ENCODE measurements around the gene NMNAT2. TPM values are rescaled to one million over a fixed set of nuclear protein-coding genes. Genes with fewer than 3 reads are reported as not detected.

Gene NMNAT2
- total and polyA plus RNA-seq, 2 of the 4 experiments (the other 2 are of a cell fraction), result 0.36 to 2.4 TPM

DNA sequence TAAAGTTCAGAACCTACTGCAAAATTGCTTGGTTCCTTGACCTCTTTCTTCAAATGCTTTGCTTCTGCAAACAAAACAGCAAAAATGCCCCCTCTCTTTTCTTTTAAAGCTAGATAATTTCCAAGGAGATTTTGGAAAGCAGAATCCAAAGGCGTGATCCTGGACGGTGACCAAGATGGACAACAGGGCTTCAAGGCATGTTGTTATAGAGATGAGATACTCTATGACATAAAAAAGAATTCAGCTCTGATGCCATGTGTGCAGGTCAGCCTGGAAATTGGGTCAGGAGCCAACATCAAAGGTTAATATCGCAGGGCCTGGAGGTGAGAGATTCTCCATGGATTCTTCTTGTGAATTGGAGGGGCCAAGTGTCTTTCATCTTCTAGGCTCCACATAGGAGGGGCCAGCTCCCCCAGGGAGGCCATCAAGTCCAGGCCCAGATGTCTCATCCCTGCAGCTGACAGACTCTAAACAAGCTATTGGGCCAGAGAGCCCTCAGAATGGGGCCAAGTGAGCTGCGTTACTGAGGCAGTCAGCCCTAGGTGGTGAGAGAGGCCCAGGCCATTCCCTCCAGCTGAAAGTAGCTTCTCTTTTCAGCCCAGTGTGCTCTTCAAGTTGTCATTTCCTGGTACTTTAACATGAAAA, 45.5 kb downstream of the NMNAT2 start:
- no peak overlapping the region for H3K9ac ChIP-seq (ENCODE audit: low read depth, low read length)
- H3K9me3 ChIP-seq (ENCODE audit: control insufficient read depth, insufficient read depth, low read length), result no peaks in the 10 kb centered on the region
- no peaks in the 10 kb centered on the region for H3K79me1 ChIP-seq (ENCODE audit: low read depth in 1 of 2, low read length in 2 of 2)
- no peak overlapping the region for H2AK9ac ChIP-seq (replicated peaks; ENCODE audit: low read depth, low read length, poor library complexity)
- no peaks in the 10 kb centered on the region for H3K9me1 ChIP-seq (ENCODE audit: insufficient read depth, low read length)
- no peak overlapping the region for H4K5ac ChIP-seq (ENCODE audit: low read depth, low read length)
- H3K18ac ChIP-seq (ENCODE audit: low read depth, low read length), result no peak overlapping the region
- H2AFZ ChIP-seq (replicated peaks; ENCODE audit: low read length, poor library complexity), result no peak overlapping the region
- no peaks in the 10 kb centered on the region for H3K36me3 ChIP-seq (ENCODE audit: control insufficient read depth, insufficient read depth, low read length)
- 40% methylated on average over 1 of the region's 4 CpGs; no CpG with 5 or more reads in 1 of the 2 experiments for WGBS, 2 experiments (ENCODE audit: extremely low coverage in 2 of 2, insufficient read length in 1 of 2)
- no peak overlapping the region for H3K56ac ChIP-seq (ENCODE audit: extremely low read depth, insufficient read depth, low read length)
- no peak overlapping the region for H3K23ac ChIP-seq (ENCODE audit: low read depth, low read length)
- no peaks in the 10 kb centered on the region for H4K20me1 ChIP-seq (ENCODE audit: insufficient read depth, low read length)
- in situ Hi-C loops (cut with MboI; ENCODE audit: low sequenced_read_pairs), result no loop called here
- no TSS peak for BruUV-seq (replicated peaks)
- no peak overlapping the region for H2BK15ac ChIP-seq (ENCODE audit: low read depth, low read length)
- H3K27me3 ChIP-seq (ENCODE audit: control insufficient read depth, insufficient read depth, low read length), result peaks cover 42% of the 10 kb centered on the region
- no peak overlapping the region for H4K91ac ChIP-seq (ENCODE audit: insufficient read depth, low read depth, low read length)
- intact Hi-C loops (cut with micrococcal nuclease), result no loop called here
- no peak for ATAC-seq (ENCODE audit: low read depth)
- H2BK120ac ChIP-seq (ENCODE audit: low read depth, low read length), result no peak overlapping the region
- dilution Hi-C loops (cut with HindIII; ENCODE audit: low sequenced_read_pairs, unreplicated experiment), result no loop called here
- TF ChIP-seq RFX5 (IDR thresholded peaks at IDR 0.05; ENCODE audit: low read depth, low read length), result no peak
- no peak for TF ChIP-seq POLR2A (IDR thresholded peaks at IDR 0.05; ENCODE audit: low read depth, low read length)
- no peak for TF ChIP-seq RAD21 (IDR thresholded peaks at IDR 0.05; ENCODE audit: low read length)
- TF ChIP-seq MAFK (IDR thresholded peaks at IDR 0.05; ENCODE audit: low read depth, low read length), result no peak
- TF ChIP-seq SMC3 (IDR thresholded peaks at IDR 0.05; ENCODE audit: low read depth, low read length), result no peak
- no peak for TF ChIP-seq MXI1 (IDR thresholded peaks at IDR 0.05; ENCODE audit: borderline replicate concordance, low read depth, low read length)
- no peak for TF ChIP-seq MAZ (IDR thresholded peaks at IDR 0.05; ENCODE audit: borderline replicate concordance, low read depth, low read length)
- POLR2A ChIA-PET (ENCODE audit: unreplicated experiment), result no interaction called here
- no peaks in the 10 kb centered on the region for H3K4me1 ChIP-seq (ENCODE audit: control insufficient read depth, insufficient read depth, low read length)
- DNase-seq, result no peak
- CTCF ChIA-PET, result no interaction called here
- H3K4me3 ChIP-seq (ENCODE audit: insufficient read depth, low read depth, low read length), result no peak overlapping the region
- no peak overlapping the region for H4K8ac ChIP-seq (ENCODE audit: low read depth in 2 of 2, low read length in 2 of 2)
- H2BK20ac ChIP-seq (ENCODE audit: low read depth, low read length), result no peak overlapping the region
- H3K4ac ChIP-seq (ENCODE audit: low read depth, low read length), result no peak overlapping the region
- no peak overlapping the region for H3K14ac ChIP-seq (replicated peaks; ENCODE audit: low read depth, low read length)
- no peak overlapping the region for H2AK5ac ChIP-seq (ENCODE audit: low read depth, low read length)
- H3K4me2 ChIP-seq (ENCODE audit: low read depth, low read length), result no peak overlapping the region
- no peak overlapping the region for H3K27ac ChIP-seq (ENCODE audit: insufficient read depth, low read length)
- no peak overlapping the region for H2BK5ac ChIP-seq (ENCODE audit: low read depth, low read length, poor library complexity, severe bottlenecking)

All from IMR-90 (cell line).